Astrocyte (in vitro differentiated cells and primary cell): Measurements from ENCODE around the gene GPLD1. TPM values are rescaled to one million over a fixed set of nuclear protein-coding genes. Genes with fewer than 3 reads are reported as not detected.

Source experiments
- DNase-seq: peaks from one replicate; pipeline ENCODE4 v3.0.0-alpha.2; 2010; ENCODE audit warnings: low read depth
- FAIRE-seq: peaks from 2 replicates; lab custom pipeline; 2011; peaks lifted over from hg19 to GRCh38; lab: Jason Lieb, UNC
- H2AFZ ChIP-seq: 2 replicates; pipeline ENCODE4 v1.6.0; 2012; ENCODE audit warnings: low read depth, low read length, inconsistent platforms
- H3K27ac ChIP-seq: 2 replicates; pipeline ENCODE4 v1.5.1; 2011; ENCODE audit warnings: low read depth, low read length, inconsistent platforms
- H3K27me3 ChIP-seq: 2 replicates; pipeline ENCODE4 v1.6.0; 2011; ENCODE audit warnings: low read length, inconsistent platforms; ENCODE audit not compliant: insufficient read depth
- H3K36me3 ChIP-seq: 2 replicates; pipeline ENCODE4 v1.5.1; 2011; ENCODE audit warnings: low read length, inconsistent platforms; ENCODE audit not compliant: insufficient read depth
- H3K4me1 ChIP-seq: 2 replicates; pipeline ENCODE4 v1.5.1; 2011; ENCODE audit warnings: low read length, inconsistent platforms; ENCODE audit not compliant: insufficient read depth
- H3K4me2 ChIP-seq: 2 replicates; pipeline ENCODE4 v1.6.0; 2012; ENCODE audit warnings: low read length, inconsistent platforms
- H3K4me3 ChIP-seq: 2 replicates; pipeline ENCODE4 v1.5.1; 2011; ENCODE audit warnings: low read depth, mild to moderate bottlenecking, low read length, inconsistent platforms; ENCODE audit not compliant: insufficient read depth
- H3K79me2 ChIP-seq: 2 replicates; pipeline ENCODE4 v1.6.0; 2012; ENCODE audit warnings: mild to moderate bottlenecking, low read length, inconsistent platforms; ENCODE audit not compliant: insufficient read depth
- H3K9ac ChIP-seq: 2 replicates; pipeline ENCODE4 v1.6.0; 2012; ENCODE audit warnings: mild to moderate bottlenecking, low read length, inconsistent platforms
- H3K9me3 ChIP-seq: 2 replicates; pipeline ENCODE4 v1.5.1; 2012; ENCODE audit warnings: low read depth, mild to moderate bottlenecking, low read length, inconsistent platforms; ENCODE audit not compliant: insufficient read depth
- H4K20me1 ChIP-seq: 2 replicates; pipeline ENCODE4 v1.6.0; 2012; ENCODE audit warnings: low read length, inconsistent platforms; ENCODE audit not compliant: insufficient read depth
- H3K27ac Mint-ChIP-seq: one replicate; pipeline ENCODE4 v1.8.0; 2021; ENCODE audit warnings: mild to moderate bottlenecking, mixed read lengths; ENCODE audit not compliant: unreplicated experiment
- H3K27me3 Mint-ChIP-seq: one replicate; pipeline ENCODE4 v1.8.0; 2021; ENCODE audit warnings: low read depth, mixed read lengths; ENCODE audit not compliant: unreplicated experiment
- H3K36me3 Mint-ChIP-seq: one replicate; pipeline ENCODE4 v1.8.0; 2021; ENCODE audit warnings: low read depth, mixed read lengths; ENCODE audit not compliant: unreplicated experiment
- H3K4me1 Mint-ChIP-seq: one replicate; pipeline ENCODE4 v1.8.0; 2021; ENCODE audit warnings: low read depth, mixed read lengths; ENCODE audit not compliant: unreplicated experiment
- H3K4me3 Mint-ChIP-seq: one replicate; pipeline ENCODE4 v1.8.0; 2021; ENCODE audit warnings: mild to moderate bottlenecking, moderate library complexity, mixed read lengths; ENCODE audit not compliant: unreplicated experiment
- H3K9me3 Mint-ChIP-seq: one replicate; pipeline ENCODE4 v1.8.0; 2021; ENCODE audit warnings: mild to moderate bottlenecking, mixed read lengths; ENCODE audit not compliant: unreplicated experiment
- CTCF ChIP-seq: IDR thresholded peaks from 2 replicates; pipeline ENCODE4 v1.5.1; 2011; ENCODE audit warnings: low read depth, mild to moderate bottlenecking, inconsistent platforms, low read length, moderate library complexity; ENCODE audit not compliant: insufficient read depth
- EZH2 ChIP-seq: IDR thresholded peaks from 2 replicates; pipeline ENCODE4 v1.6.1; 2012; ENCODE audit warnings: mild to moderate bottlenecking, low read length, inconsistent platforms; ENCODE audit not compliant: insufficient read depth
- total RNA-seq: library from RNA; stranded (reverse); gene quantifications from 2 replicates; pipeline ENCODE4 v1.2.1, GENCODE V29; 2021

GPLD1 gene
- total RNA-seq, 1 donor from 2014 or later, result 0.75 TPM

- H2AFZ ChIP-seq, result no peak overlapping the region
- H3K9ac ChIP-seq, result no peak overlapping the region
- H3K9me3 ChIP-seq, result no peaks in the 10 kb centered on the region
- H3K4me2 ChIP-seq, result no peak overlapping the region
- H3K79me2 ChIP-seq, result no peaks in the 10 kb centered on the region
- no peaks in the 10 kb centered on the region for H3K4me1 ChIP-seq
- H3K27me3 Mint-ChIP-seq, result no peaks in the 10 kb centered on the region
- H3K4me3 Mint-ChIP-seq, result no peak overlapping the region
- H3K4me3 ChIP-seq, result no peak overlapping the region
- no peaks in the 10 kb centered on the region for H3K36me3 ChIP-seq
- H3K36me3 Mint-ChIP-seq, result peaks cover 4% of the 10 kb centered on the region
- H3K4me1 Mint-ChIP-seq, result peaks cover 5% of the 10 kb centered on the region
- H3K27ac ChIP-seq, result no peak overlapping the region
- no peak overlapping the region for H3K27ac Mint-ChIP-seq
- FAIRE-seq (no peak), DNase-seq (peak; percentile 8)
- no peaks in the 10 kb centered on the region for H3K27me3 ChIP-seq
- H4K20me1 ChIP-seq, result no peaks in the 10 kb centered on the region
- no peaks in the 10 kb centered on the region for H3K9me3 Mint-ChIP-seq
- no peak for TF ChIP-seq EZH2
- no peak for TF ChIP-seq CTCF
Measured at GRCh38 chr6:24504649-24505586, 15.5 kb upstream of the GPLD1 start.

- Histone ChIP-seq H2AFZ (no peak overlapping the region), H3K4me2 (no peak overlapping the region), H3K27ac (no peak overlapping the region), H3K9me3 (no peaks in the 10 kb centered on the region), H3K79me2 (no peaks in the 10 kb centered on the region), H3K4me3 (no peak overlapping the region), H3K4me1 (no peaks in the 10 kb centered on the region), H3K36me3 (no peaks in the 10 kb centered on the region), H3K27me3 (no peaks in the 10 kb centered on the region), H4K20me1 (no peaks in the 10 kb centered on the region), H3K9ac (no peak overlapping the region)
- Mint-ChIP-seq H3K4me3 (no peak overlapping the region), H3K27ac (no peak overlapping the region), H3K27me3 (no peaks in the 10 kb centered on the region), H3K9me3 (no peaks in the 10 kb centered on the region), H3K36me3 (peaks cover 4% of the 10 kb centered on the region), H3K4me1 (peaks cover 5% of the 10 kb centered on the region)
- FAIRE-seq (no peak), DNase-seq (no peak)
- TF ChIP-seq EZH2 (no peak), CTCF (no peak)
Measured at GRCh38 chr6:24504287-24504648, 14.9 kb upstream of the GPLD1 start.

GRCh38 chr6:24501914-24502313 lies 12.5 kb upstream of the GPLD1 start:
- no peaks in the 10 kb centered on the region for H3K9me3 ChIP-seq
- H3K4me3 ChIP-seq, result no peak overlapping the region
- H4K20me1 ChIP-seq, result no peaks in the 10 kb centered on the region
- peaks cover 3% of the 10 kb centered on the region for H3K36me3 Mint-ChIP-seq
- H3K4me1 ChIP-seq, result no peaks in the 10 kb centered on the region
- H3K27me3 Mint-ChIP-seq, result no peaks in the 10 kb centered on the region
- peaks cover 3% of the 10 kb centered on the region for H3K9me3 Mint-ChIP-seq
- H3K36me3 ChIP-seq, result no peaks in the 10 kb centered on the region
- no peaks in the 10 kb centered on the region for H3K27me3 ChIP-seq
- no peak overlapping the region for H3K27ac ChIP-seq
- H3K4me1 Mint-ChIP-seq, result peaks cover 5% of the 10 kb centered on the region
- no peak overlapping the region for H3K4me2 ChIP-seq
- H3K9ac ChIP-seq, result no peak overlapping the region
- no peak overlapping the region for H3K4me3 Mint-ChIP-seq
- FAIRE-seq (no peak), DNase-seq (no peak)
- H3K79me2 ChIP-seq, result no peaks in the 10 kb centered on the region
- TF ChIP-seq EZH2 (no peak), CTCF (no peak)
- H3K27ac Mint-ChIP-seq, result no peak overlapping the region
- H2AFZ ChIP-seq, result no peak overlapping the region
